IMR-90 (cell line): Measurements from ENCODE around the gene KRTAP5-10. TPM values are rescaled to one million over a fixed set of nuclear protein-coding genes. Genes with fewer than 3 reads are reported as not detected.

Experiments used
- ATAC-seq: fragments of 200-7000 bp; cut with Tn5 transposase; 2 replicates; pipeline ENCODE4 v1.9.1; 2020; ENCODE audit warnings: low read depth, mild to moderate bottlenecking, moderate library complexity
- BruUV-seq: library from RNA; stranded (reverse); fragments of 400-500 nt; replicated peaks from 2 replicates; lab custom pipeline; 2021; lab: Mats Ljungman, UMichigan
- CTCF ChIA-PET: fragments of 300-600 bp; formaldehyde crosslinking; extraction: SDS; loops from one replicate; lab custom pipeline; 2021; ENCODE audit warnings: antibody characterized with exemption; lab: Yijun Ruan, JAX
- POLR2A ChIA-PET: fragments of 300-600 bp; sonication (Branson Sonifier 250); formaldehyde crosslinking; loops from one replicate; lab custom pipeline; 2022; ENCODE audit warnings: antibody characterized with exemption; ENCODE audit not compliant: unreplicated experiment; lab: Charles Lee
- DNase-seq: peaks from one replicate; pipeline ENCODE4 v3.0.0; 2013
- H2AFZ ChIP-seq: replicated peaks from 2 replicates; pipeline ENCODE3; 2013; ENCODE audit warnings: low read length, mild to moderate bottlenecking; ENCODE audit not compliant: poor library complexity
- H2AK5ac ChIP-seq: 2 replicates; pipeline ENCODE4 v1.6.1; 2013; ENCODE audit warnings: low read depth, low read length, inconsistent platforms
- H2AK9ac ChIP-seq: replicated peaks from 2 replicates; pipeline ENCODE3; 2013; ENCODE audit warnings: mild to moderate bottlenecking, low read depth, low read length, moderate library complexity; ENCODE audit not compliant: poor library complexity
- H2BK120ac ChIP-seq: 2 replicates; pipeline ENCODE4 v1.6.1; 2013; ENCODE audit warnings: low read depth, low read length, inconsistent platforms
- H2BK15ac ChIP-seq: 3 replicates; pipeline ENCODE4 v1.6.1; 2013; ENCODE audit warnings: low read depth, low read length, inconsistent platforms
- H2BK20ac ChIP-seq: 2 replicates; pipeline ENCODE4 v1.6.1; 2013; ENCODE audit warnings: low read depth, mild to moderate bottlenecking, inconsistent platforms, low read length, moderate library complexity
- H2BK5ac ChIP-seq: 2 replicates; pipeline ENCODE4 v1.6.1; 2013; ENCODE audit warnings: mild to moderate bottlenecking, low read depth, low read length, inconsistent platforms; ENCODE audit not compliant: poor library complexity, severe bottlenecking
- H3K14ac ChIP-seq: replicated peaks from 2 replicates; pipeline ENCODE4 v1.6.1; 2013; ENCODE audit warnings: low read depth, low read length, inconsistent platforms
- H3K18ac ChIP-seq: 2 replicates; pipeline ENCODE4 v1.6.1; 2013; ENCODE audit warnings: low read depth, low read length, control low read depth
- H3K23ac ChIP-seq: 2 replicates; pipeline ENCODE4 v1.6.1; 2013; ENCODE audit warnings: low read depth, low read length, inconsistent platforms
- H3K27ac ChIP-seq: 2 replicates; pipeline ENCODE4 v1.5.1; 2013; ENCODE audit warnings: mild to moderate bottlenecking, control low read depth, low read length; ENCODE audit not compliant: insufficient read depth
- H3K27me3 ChIP-seq: 2 replicates; pipeline ENCODE4 v1.6.1; 2013; ENCODE audit warnings: low read length; ENCODE audit not compliant: control insufficient read depth, insufficient read depth
- H3K36me3 ChIP-seq: 2 replicates; pipeline ENCODE4 v1.6.1; 2013; ENCODE audit warnings: low read length, mixed read lengths; ENCODE audit not compliant: control insufficient read depth, insufficient read depth
- H3K4ac ChIP-seq: 2 replicates; pipeline ENCODE4 v1.6.1; 2013; ENCODE audit warnings: low read depth, low read length, inconsistent platforms
- H3K4me1 ChIP-seq: 2 replicates; pipeline ENCODE4 v1.6.1; 2013; ENCODE audit warnings: low read length, mixed read lengths; ENCODE audit not compliant: control insufficient read depth, insufficient read depth
- H3K4me2 ChIP-seq: 2 replicates; pipeline ENCODE4 v1.6.1; 2013; ENCODE audit warnings: low read depth, mild to moderate bottlenecking, control low read depth, low read length, moderate library complexity
- H3K4me3 ChIP-seq: 2 replicates; pipeline ENCODE4 v1.5.1; 2013; ENCODE audit warnings: low read depth, mild to moderate bottlenecking, control low read depth, low read length, moderate library complexity; ENCODE audit not compliant: insufficient read depth
- H3K56ac ChIP-seq: 2 replicates; pipeline ENCODE4 v1.6.1; 2013; ENCODE audit warnings: low read length, inconsistent platforms; ENCODE audit not compliant: insufficient read depth; ENCODE audit errors: extremely low read depth
- H3K79me1 ChIP-seq, 2 experiments: 2 replicates each; pipeline ENCODE4 v1.6.1; 2013; ENCODE audit warnings: low read length in 2 of 2, inconsistent platforms in 1 of 2, low read depth in 1 of 2
- H3K9ac ChIP-seq: 2 replicates; pipeline ENCODE4 v1.6.1; 2013; ENCODE audit warnings: low read depth, low read length, control low read depth
- H3K9me1 ChIP-seq: 2 replicates; pipeline ENCODE4 v1.6.1; 2013; ENCODE audit warnings: low read length, inconsistent platforms; ENCODE audit not compliant: insufficient read depth
- H3K9me3 ChIP-seq: 2 replicates; pipeline ENCODE4 v1.6.1; 2013; ENCODE audit warnings: low read length; ENCODE audit not compliant: control insufficient read depth, insufficient read depth
- H4K20me1 ChIP-seq: 2 replicates; pipeline ENCODE4 v1.6.1; 2013; ENCODE audit warnings: low read length, inconsistent platforms; ENCODE audit not compliant: insufficient read depth
- H4K5ac ChIP-seq: 2 replicates; pipeline ENCODE4 v1.6.1; 2013; ENCODE audit warnings: mild to moderate bottlenecking, low read depth, low read length, control low read depth
- H4K8ac ChIP-seq, 2 experiments: 2 replicates each; pipeline ENCODE4 v1.6.1; 2013; ENCODE audit warnings: low read depth in 2 of 2, low read length in 2 of 2, control low read depth in 1 of 2, inconsistent platforms in 1 of 2
- H4K91ac ChIP-seq: 2 replicates; pipeline ENCODE4 v1.6.1; 2013; ENCODE audit warnings: low read depth, low read length, inconsistent platforms; ENCODE audit not compliant: insufficient read depth
- CHD1 ChIP-seq: IDR thresholded peaks from 2 replicates; pipeline ENCODE4 v1.6.1; 2012; ENCODE audit warnings: low read depth, low read length, improper control_type of control experiment
- NFE2L2 ChIP-seq: fragments of 150-350 bp; IDR thresholded peaks from 2 replicates; pipeline ENCODE4 v1.6.1; 2016; ENCODE audit warnings: low read depth, mild to moderate bottlenecking, low read length
- WGBS, 2 experiments: methylation state at CpG; one replicate each; pipeline versions ENCODE4 v1.1.5 to v1.1.7; 2013; ENCODE audit warnings: missing lambda C conversion rate in 2 of 2; ENCODE audit not compliant: insufficient read length in 1 of 2; ENCODE audit errors: extremely low coverage in 2 of 2; 5-methylcytosine and 5-hydroxymethylcytosine counted together
- dilution Hi-C: fragments of 300-500 bp; cut with HindIII; formaldehyde crosslinking; loops from one replicate; pipeline ENCODE4 v1.14.3; 2018; ENCODE audit warnings: low sequenced_read_pairs; ENCODE audit not compliant: unreplicated experiment
- in situ Hi-C: fragments of 300-500 bp; cut with MboI; formaldehyde crosslinking; loops from 3 replicates; pipeline ENCODE4 v1.14.3; 2019; ENCODE audit warnings: low sequenced_read_pairs, inconsistent platforms, mixed read lengths
- intact Hi-C: fragments of 100-400 bp; cut with micrococcal nuclease; formaldehyde crosslinking; loops from 2 replicates; pipeline ENCODE4 v1.10.0; 2022
- polyA plus RNA-seq, 3 experiments: library from polyadenylated mRNA; depleted of rRNA; stranded (reverse); fragments of >200 nt; gene quantifications; 2 replicates each; pipeline ENCODE4 v1.2.3, GENCODE V29; 2012; ENCODE audit warnings: low replicate concordance in 1 of 3
- total RNA-seq: library from RNA; depleted of rRNA; stranded (reverse); fragments of >200 nt; gene quantifications from 2 replicates; pipeline ENCODE4 v1.2.3, GENCODE V29; 2012

Gene KRTAP5-10
- total and polyA plus RNA-seq, 2 of the 4 experiments (the other 2 are of a cell fraction): not detected

GRCh38 chr11:71558996-71559395 lies 6.4 kb upstream of the KRTAP5-10 start:
- H3K4me2 ChIP-seq: no peak overlapping the region
- H3K27me3 ChIP-seq: peaks cover 3% of the 10 kb centered on the region; the same call in 1 of the 2 replicates
- no CpG with 5 or more reads among the region's 1 CpG for WGBS, 2 experiments
- H2BK5ac ChIP-seq: no peak overlapping the region
- H2AFZ ChIP-seq: no peak overlapping the region
- H3K9me3 ChIP-seq: no peaks in the 10 kb centered on the region
- H2AK5ac ChIP-seq: no peak overlapping the region
- no peak overlapping the region for H2AK9ac ChIP-seq
- ChIA-PET CTCF (no interaction called here), POLR2A (no interaction called here)
- no peaks in the 10 kb centered on the region for H3K36me3 ChIP-seq
- no peak overlapping the region for H2BK120ac ChIP-seq
- H3K4me3 ChIP-seq: no peak overlapping the region
- ATAC-seq: no peak
- no TSS peak for BruUV-seq
- no peak overlapping the region for H4K91ac ChIP-seq
- H3K9me1 ChIP-seq: no peaks in the 10 kb centered on the region
- no peak overlapping the region for H3K18ac ChIP-seq
- H3K4me1 ChIP-seq: no peaks in the 10 kb centered on the region
- H2BK20ac ChIP-seq: no peak overlapping the region
- no peak overlapping the region for H3K56ac ChIP-seq
- no peak overlapping the region for H3K9ac ChIP-seq
- no peak overlapping the region for H4K5ac ChIP-seq
- DNase-seq: no peak
- no peak overlapping the region for H3K27ac ChIP-seq
- no peak overlapping the region for H3K23ac ChIP-seq
- TF ChIP-seq CHD1: no peak
- TF ChIP-seq NFE2L2: no peak
- dilution Hi-C loops (no loop called here), in situ Hi-C loops (no loop called here), intact Hi-C loops (no loop called here)
- no peak overlapping the region for H3K4ac ChIP-seq
- H4K20me1 ChIP-seq: no peaks in the 10 kb centered on the region
- H3K14ac ChIP-seq: no peak overlapping the region
- no peak overlapping the region for H4K8ac ChIP-seq
- H3K79me1 ChIP-seq: no peaks in the 10 kb centered on the region
- no peak overlapping the region for H2BK15ac ChIP-seq
